Neural crest cell (in vitro differentiated cells): ENCODE data around the gene TMX2. TPM values are rescaled to one million over a fixed set of nuclear protein-coding genes. Genes with fewer than 3 reads are reported as not detected.

Source experiments
- DNase-seq: peaks from one replicate; pipeline ENCODE4 v3.0.0; 2021; ENCODE audit warnings: low read depth, mixed read lengths, low spot score
- H3K27ac Mint-ChIP-seq: one replicate; pipeline ENCODE4 v1.8.0; 2021; ENCODE audit warnings: mild to moderate bottlenecking, mixed read lengths; ENCODE audit not compliant: unreplicated experiment
- H3K27me3 Mint-ChIP-seq: 2 replicates; pipeline ENCODE4 v1.8.0; 2021; ENCODE audit warnings: low read depth, mild to moderate bottlenecking, mixed read lengths
- H3K36me3 Mint-ChIP-seq: 2 replicates; pipeline ENCODE4 v1.8.0; 2021; ENCODE audit warnings: low read depth, mild to moderate bottlenecking, mixed read lengths
- H3K4me1 Mint-ChIP-seq: 2 replicates; pipeline ENCODE4 v1.8.0; 2021; ENCODE audit warnings: mixed read lengths
- H3K4me3 Mint-ChIP-seq: one replicate; pipeline ENCODE4 v1.8.0; 2021; ENCODE audit warnings: mild to moderate bottlenecking, mixed read lengths
- H3K9me3 Mint-ChIP-seq: 2 replicates; pipeline ENCODE4 v1.8.0; 2021; ENCODE audit warnings: mixed read lengths
- total RNA-seq: library from RNA; stranded (reverse); gene quantifications from 2 replicates; pipeline ENCODE4 v1.2.1, GENCODE V29; 2021
- TF ChIP-seq, protein P1 (sequence below): fragments of 200-600 bp; sonication (generic); conservative IDR thresholded peaks from 2 replicates; pipeline ENCODE4 v1.5.0; 2021; ENCODE audit warnings: antibody characterized with exemption, mild to moderate bottlenecking

Gene TMX2
- total RNA-seq, 1 donor from 2014 or later = 78.3 TPM

DNA sequence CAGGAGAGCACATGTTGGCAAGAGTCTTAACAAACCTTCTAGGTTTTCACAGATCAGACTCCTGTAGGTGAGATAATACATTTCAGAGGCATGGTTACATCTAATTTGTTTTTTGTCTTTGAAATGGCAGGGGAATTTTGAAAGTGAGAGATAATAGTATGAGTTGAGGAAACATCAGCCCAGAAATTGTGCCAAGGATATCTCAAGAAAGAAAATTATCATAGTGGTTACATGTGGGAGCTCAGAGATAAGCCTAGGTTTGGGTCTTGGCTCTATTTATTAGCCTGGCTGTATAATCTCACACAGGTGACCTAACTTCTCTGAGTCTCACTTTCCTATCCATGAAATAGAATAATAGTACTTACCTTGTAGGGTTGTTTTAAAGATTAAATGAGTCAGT is 38.8 kb downstream of the TMX2 start:
- Mint-ChIP-seq H3K9me3 (no peaks in the 10 kb centered on the region), H3K36me3 (peaks cover 4% of the 10 kb centered on the region), H3K27me3 (no peaks in the 10 kb centered on the region), H3K4me3 (peak overlapping the region; percentile 45), H3K27ac (no peak overlapping the region), H3K4me1 (peaks cover 4% of the 10 kb centered on the region)
- no peak for DNase-seq
- TF ChIP-seq, protein P1, sequence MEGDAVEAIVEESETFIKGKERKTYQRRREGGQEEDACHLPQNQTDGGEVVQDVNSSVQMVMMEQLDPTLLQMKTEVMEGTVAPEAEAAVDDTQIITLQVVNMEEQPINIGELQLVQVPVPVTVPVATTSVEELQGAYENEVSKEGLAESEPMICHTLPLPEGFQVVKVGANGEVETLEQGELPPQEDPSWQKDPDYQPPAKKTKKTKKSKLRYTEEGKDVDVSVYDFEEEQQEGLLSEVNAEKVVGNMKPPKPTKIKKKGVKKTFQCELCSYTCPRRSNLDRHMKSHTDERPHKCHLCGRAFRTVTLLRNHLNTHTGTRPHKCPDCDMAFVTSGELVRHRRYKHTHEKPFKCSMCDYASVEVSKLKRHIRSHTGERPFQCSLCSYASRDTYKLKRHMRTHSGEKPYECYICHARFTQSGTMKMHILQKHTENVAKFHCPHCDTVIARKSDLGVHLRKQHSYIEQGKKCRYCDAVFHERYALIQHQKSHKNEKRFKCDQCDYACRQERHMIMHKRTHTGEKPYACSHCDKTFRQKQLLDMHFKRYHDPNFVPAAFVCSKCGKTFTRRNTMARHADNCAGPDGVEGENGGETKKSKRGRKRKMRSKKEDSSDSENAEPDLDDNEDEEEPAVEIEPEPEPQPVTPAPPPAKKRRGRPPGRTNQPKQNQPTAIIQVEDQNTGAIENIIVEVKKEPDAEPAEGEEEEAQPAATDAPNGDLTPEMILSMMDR = no peak

DNA sequence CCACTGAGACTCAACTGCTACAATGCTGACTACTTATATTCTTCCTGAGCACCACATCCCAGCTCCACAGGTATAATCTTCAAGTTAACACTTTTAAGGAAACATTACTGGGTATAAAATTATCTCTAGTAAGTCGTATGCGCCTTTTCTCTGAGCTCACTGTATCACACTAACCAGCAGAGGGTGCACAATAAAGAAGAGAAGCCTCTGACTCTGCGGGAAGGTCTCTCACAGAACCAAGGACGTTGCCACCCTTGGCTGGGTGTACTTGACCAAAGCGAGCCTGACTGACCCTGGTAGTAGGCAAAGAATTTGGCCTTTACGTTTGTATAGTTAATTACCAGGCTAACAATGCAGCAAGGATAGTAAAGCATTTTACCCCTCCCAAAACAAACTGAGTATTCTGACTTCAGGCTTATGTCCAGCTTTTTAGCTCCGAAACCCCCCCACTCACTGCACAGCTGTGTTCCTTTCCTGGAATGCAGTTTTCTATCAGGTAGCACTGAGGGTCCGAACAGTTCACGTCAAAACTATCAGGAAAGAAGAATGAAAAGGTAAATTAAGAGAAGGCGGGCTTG is 39.4 kb downstream of the TMX2 start, which contains the start of gene BTBD18:
BTBD18 (minus strand) TSS at position 144 of the 578 bp plus-strand sequence. CDS start 631 bp downstream, outside the sequence.
- no peaks in the 10 kb centered on the region for H3K9me3 Mint-ChIP-seq
- H3K27ac Mint-ChIP-seq = peak within 1 kb of the TSS; percentile 24
- TF ChIP-seq, protein P1 = peak; percentile 72
- H3K27me3 Mint-ChIP-seq = no peaks in the 10 kb centered on the region
- H3K4me1 Mint-ChIP-seq = peaks cover 4% of the 10 kb centered on the region
- DNase-seq = no peak
- H3K4me3 Mint-ChIP-seq = peak within 1 kb of the TSS; percentile 45
- peaks cover 4% of the 10 kb centered on the region for H3K36me3 Mint-ChIP-seq

DNA sequence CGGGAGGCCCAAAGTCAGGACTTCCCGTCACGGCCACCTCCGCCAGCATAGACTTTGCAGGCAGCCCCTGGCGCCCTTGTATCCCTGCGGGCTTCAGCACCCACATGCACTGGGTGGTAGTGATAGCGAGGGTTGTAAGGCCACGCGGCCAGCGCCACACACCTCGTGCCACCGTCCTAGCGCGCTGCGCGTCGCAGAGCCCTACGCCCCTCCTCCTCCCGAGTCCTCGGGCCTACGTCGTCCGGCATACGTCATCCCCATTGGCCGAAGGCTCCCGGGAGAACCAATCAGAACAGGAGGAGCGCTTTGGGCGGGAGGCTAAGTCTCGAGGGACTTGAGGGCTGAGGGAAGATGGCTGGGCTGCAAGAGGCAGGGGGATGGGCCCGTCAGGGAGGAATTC is 40.6 kb downstream of the TMX2 start:
- H3K9me3 Mint-ChIP-seq = no peaks in the 10 kb centered on the region
- H3K27ac Mint-ChIP-seq = no peak overlapping the region
- DNase-seq = no peak
- TF ChIP-seq, protein P1 = no peak
- H3K4me1 Mint-ChIP-seq = peaks cover 4% of the 10 kb centered on the region
- H3K36me3 Mint-ChIP-seq = peaks cover 4% of the 10 kb centered on the region
- no peak overlapping the region for H3K4me3 Mint-ChIP-seq
- H3K27me3 Mint-ChIP-seq = no peaks in the 10 kb centered on the region

DNA sequence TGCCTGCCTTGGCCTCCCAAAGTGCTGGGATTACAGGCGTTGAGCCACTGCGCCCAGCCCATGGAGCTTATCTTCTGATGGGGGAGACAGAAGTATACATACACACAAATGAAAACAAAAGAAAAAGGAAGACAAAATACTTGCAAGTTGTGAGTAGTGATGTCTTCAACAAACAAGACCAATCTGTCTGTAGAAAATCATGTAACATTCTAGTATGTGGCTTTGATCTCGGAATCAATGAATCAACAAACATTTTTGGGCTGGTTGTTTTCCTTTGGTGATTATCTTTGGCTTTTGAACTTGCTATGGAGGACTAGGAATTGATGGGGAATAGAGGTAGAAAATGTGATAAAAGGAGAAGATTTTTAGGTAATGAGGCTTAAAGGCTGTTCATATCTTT is 45.8 kb downstream of the TMX2 start:
- Mint-ChIP-seq H3K4me1 (peaks cover 8% of the 10 kb centered on the region), H3K27ac (no peak overlapping the region), H3K9me3 (no peaks in the 10 kb centered on the region), H3K4me3 (no peak overlapping the region), H3K36me3 (peaks cover 3% of the 10 kb centered on the region), H3K27me3 (no peaks in the 10 kb centered on the region)
- TF ChIP-seq, protein P1 = no peak
- no peak for DNase-seq

DNA sequence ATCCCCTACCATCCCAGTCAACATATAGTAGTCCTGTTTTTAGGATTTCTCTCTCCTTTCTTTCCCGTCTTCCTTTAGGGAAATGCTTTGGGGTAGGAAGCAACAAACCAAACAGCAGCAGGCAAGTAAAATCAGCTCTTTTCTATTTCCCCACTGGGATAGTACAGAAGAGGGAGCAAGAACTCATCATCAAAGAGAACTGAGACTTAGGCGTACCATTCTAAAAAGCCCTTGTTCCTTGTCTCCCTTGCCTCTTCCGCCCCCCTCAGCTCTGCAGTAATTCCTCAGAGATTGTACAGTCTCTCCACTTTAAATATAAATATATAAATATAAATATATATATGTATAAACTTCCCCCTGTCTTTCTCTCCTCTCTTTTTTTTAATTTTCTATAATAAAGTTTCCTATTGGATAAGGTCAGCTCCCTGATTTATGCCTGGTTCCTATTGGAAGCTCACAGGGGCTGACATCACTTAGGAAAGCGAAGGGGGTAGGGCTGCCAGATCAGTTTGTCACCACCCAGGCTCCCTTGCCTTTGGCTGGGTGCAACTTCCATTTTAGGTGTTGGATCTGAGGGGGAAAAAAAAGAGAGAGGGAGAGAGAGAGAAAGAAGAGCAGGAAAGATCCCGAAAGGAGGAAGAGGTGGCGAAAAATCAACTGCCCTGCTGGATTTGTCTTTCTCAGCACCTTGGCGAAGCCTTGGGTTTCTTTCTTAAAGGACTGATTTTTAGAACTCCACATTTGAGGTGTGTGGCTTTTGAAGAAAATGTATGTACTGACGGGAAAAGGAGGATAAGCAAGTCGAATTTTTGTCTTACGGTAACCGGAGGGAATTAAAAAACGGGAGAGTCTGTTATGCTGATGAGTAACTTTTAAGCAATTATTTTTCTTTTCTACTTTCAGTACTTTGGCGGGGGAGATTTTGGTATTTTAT is 49.2 kb downstream of the TMX2 start, which contains the start of gene CTNND1:
CTNND1 (plus strand) TSS at position 502 of the 934 bp plus-strand sequence. CDS start 29,677 bp downstream, outside the sequence.
- TF ChIP-seq, protein P1 = peak; percentile 16
- H3K4me1 Mint-ChIP-seq = peaks cover 35% of the 10 kb centered on the region
- H3K9me3 Mint-ChIP-seq = no peaks in the 10 kb centered on the region
- peak within 1 kb of the TSS; percentile 99 for H3K27ac Mint-ChIP-seq
- no peaks in the 10 kb centered on the region for H3K27me3 Mint-ChIP-seq
- peaks cover 6% of the 10 kb centered on the region for H3K36me3 Mint-ChIP-seq
- DNase-seq = peak; percentile 63
- peak within 1 kb of the TSS; percentile 95 for H3K4me3 Mint-ChIP-seq
